Testis (tissue), 3 donors: ENCODE results near the gene TMEM52. TPM values are rescaled to one million over a fixed set of nuclear protein-coding genes. Genes with fewer than 3 reads are reported as not detected.

ENCODE experiments used
- DNase-seq: peaks from one replicate; pipeline ENCODE4 v3.0.0-alpha.2; 2019
- H3K27ac ChIP-seq, 2 donors: fragments of 200-600 bp; sonication (generic); one replicate each; pipeline ENCODE4 v1.5.1; 2019
- H3K27me3 ChIP-seq: fragments of 200-600 bp; sonication (generic); one replicate; pipeline ENCODE4 v1.5.1; 2019
- H3K36me3 ChIP-seq: fragments of 200-600 bp; sonication (generic); one replicate; pipeline ENCODE4 v1.5.1; 2017; ENCODE audit warnings: low read depth; ENCODE audit errors: missing control alignments
- H3K4me1 ChIP-seq: fragments of 200-600 bp; sonication (generic); one replicate; pipeline ENCODE4 v1.5.1; 2019
- H3K4me3 ChIP-seq, 2 donors: fragments of 200-600 bp; sonication (generic); one replicate each; pipeline ENCODE4 v1.5.1; 2017 to 2019
- H3K9me3 ChIP-seq: fragments of 200-600 bp; sonication (generic); one replicate; pipeline ENCODE4 v1.5.1; 2017
- CTCF ChIP-seq, 3 experiments: fragments of 450-650 bp in 2 of 3; fragments of 200-600 bp in 1 of 3; sonication (generic) in 1 of 3; IDR thresholded peaks; one replicate each; pipeline ENCODE4 v1.5.1; 2016 to 2019; ENCODE audit warnings: antibody characterized with exemption in 3 of 3, mild to moderate bottlenecking in 2 of 3, moderate library complexity in 1 of 3
- POLR2A ChIP-seq: fragments of 450-650 bp; IDR thresholded peaks from one replicate; pipeline ENCODE4 v1.6.1; 2017; ENCODE audit warnings: antibody characterized with exemption, mild to moderate bottlenecking, moderate library complexity
- WGBS, 2 donors: methylation state at CpG; one replicate each; pipeline ENCODE4 v1.1.5; 2018; 5-methylcytosine and 5-hydroxymethylcytosine counted together
- intact Hi-C: fragments of 100-400 bp; cut with DNase I; formaldehyde crosslinking; loops from one replicate; pipeline ENCODE4 v1.15.1; 2023; ENCODE audit warnings: low total_unique reads
- polyA plus RNA-seq: library from polyadenylated mRNA; stranded (reverse); fragments of 350-450 nt; fragmentation: Illumina TruSeq; extraction: RNeasy Lipid Tissue Mini Kit (QIAGEN cat#74804); gene quantifications from one replicate; pipeline ENCODE4 v1.2.3, GENCODE V29; 2014; ENCODE audit warnings: low read depth, low replicate concordance; ENCODE audit not compliant: insufficient read depth
- total RNA-seq, 2 donors: library from RNA; depleted of rRNA; stranded (reverse); fragments of >200 nt; gene quantifications; one replicate each; pipeline ENCODE4 v1.2.3, GENCODE V29; 2016

The TMEM52 gene
- total and polyA plus RNA-seq, 3 donors from 2014 or later: 40.8 to 143 (median 74.0) TPM

GRCh38 chr1:1872329-1872994, 46.6 kb downstream of the TMEM52 start:
- no peak for DNase-seq
- Histone ChIP-seq H3K9me3 (no peaks in the 10 kb centered on the region), H3K4me1 (peaks cover 36% of the 10 kb centered on the region), H3K36me3 (no peaks in the 10 kb centered on the region), H3K27ac (no peak overlapping the region), H3K4me3 (no peak overlapping the region), H3K27me3 (no peaks in the 10 kb centered on the region)
- no peak for TF ChIP-seq POLR2A
- no peak for TF ChIP-seq CTCF (IDR thresholded peaks at IDR 0.05)
- WGBS, 2 donors: 86 to 87% methylated on average over 11 of the region's 11 CpGs
- intact Hi-C loops: no loop called here

- Histone ChIP-seq H3K27ac (no peak overlapping the region), H3K4me1 (peaks cover 29% of the 10 kb centered on the region), H3K9me3 (no peaks in the 10 kb centered on the region), H3K4me3 (no peak overlapping the region), H3K36me3 (no peaks in the 10 kb centered on the region), H3K27me3 (no peaks in the 10 kb centered on the region)
- intact Hi-C loops: no loop called here
- WGBS, 2 donors: 56 to 72% methylated on average over 4 of the region's 4 CpGs
- TF ChIP-seq CTCF (IDR thresholded peaks at IDR 0.05): no peak
- no peak for TF ChIP-seq POLR2A
- DNase-seq: no peak
Measured at GRCh38 chr1:1869469-1869868, 49.6 kb downstream of the TMEM52 start.

Other genes starting within 250 kb of the TMEM52 start
- 10 to 100 TPM; 48.8 to 50.0 TPM for gene SLC35E2B, start 226.5 kb downstream of the TMEM52 start, total RNA-seq
- gene SLC35E2B, start 226.5 kb downstream of the TMEM52 start, polyA plus RNA-seq: 25.9 TPM
- gene CDK11A, start 194.9 kb downstream of the TMEM52 start, total RNA-seq: 100 to 1,000 TPM in 1 of 2 donors, 10 to 100 TPM in 1; 75.9 to 153 TPM
- gene CDK11A, start 194.9 kb downstream of the TMEM52 start, polyA plus RNA-seq: 44.8 TPM
- 100 to 1,000 TPM; 105 to 111 TPM for gene NADK, start 140.8 kb downstream of the TMEM52 start, total RNA-seq
- 74.9 TPM for gene NADK, start 140.8 kb downstream of the TMEM52 start, polyA plus RNA-seq
- 100 to 1,000 TPM; 223 to 240 TPM for gene GNB1, start 28.2 kb downstream of the TMEM52 start, total RNA-seq
- gene GNB1, start 28.2 kb downstream of the TMEM52 start, polyA plus RNA-seq: 256 TPM
- gene CALML6, start 4.0 kb downstream of the TMEM52 start, total RNA-seq: 1 to 10 TPM; 1.2 to 2.1 TPM
- gene CALML6, start 4.0 kb downstream of the TMEM52 start, polyA plus RNA-seq: 0.96 TPM
- 10 to 100 TPM; 16.4 to 25.5 TPM for gene CFAP74, start 84.5 kb upstream of the TMEM52 start, total RNA-seq
- gene CFAP74, start 84.5 kb upstream of the TMEM52 start, polyA plus RNA-seq: 24.9 TPM
- 10 to 100 TPM; 16.9 to 18.1 TPM for gene GABRD, start 100.1 kb upstream of the TMEM52 start, total RNA-seq
- gene GABRD, start 100.1 kb upstream of the TMEM52 start, polyA plus RNA-seq: 7.8 TPM
- gene PRKCZ, start 131.1 kb upstream of the TMEM52 start, total RNA-seq: 100 to 1,000 TPM in 1 of 2 donors, 10 to 100 TPM in 1; 86.4 to 123 TPM
- gene PRKCZ, start 131.1 kb upstream of the TMEM52 start, polyA plus RNA-seq: 142 TPM